PC-9 (cell line): ENCODE measurements around the gene DNM1. TPM values are rescaled to one million over a fixed set of nuclear protein-coding genes. Genes with fewer than 3 reads are reported as not detected.

Experiments used
- BruUV-seq: library from RNA; stranded (reverse); fragments of 400-500 nt; replicated peaks from 2 replicates; lab custom pipeline; 2021; lab: Mats Ljungman, UMichigan
- CTCF ChIA-PET: fragments of 300-600 bp; sonication (Branson Sonifier 250); formaldehyde crosslinking; loops from one replicate; lab custom pipeline; 2022; ENCODE audit warnings: antibody characterized with exemption; lab: Charles Lee
- POLR2A ChIA-PET: fragments of 300-600 bp; sonication (Branson Sonifier 250); formaldehyde crosslinking; loops from one replicate; lab custom pipeline; 2022; ENCODE audit warnings: antibody characterized with exemption; ENCODE audit not compliant: unreplicated experiment; lab: Charles Lee
- DNase-seq, 2 experiments: peaks; one replicate each; pipeline versions ENCODE4 v3.0.0 to v3.0.0-alpha.2; 2015 to 2022; ENCODE audit warnings: mixed read lengths in 1 of 2
- H2AFZ ChIP-seq: fragments of 200-600 bp; sonication (generic); 2 replicates; pipeline ENCODE4 v1.8.1; 2017; ENCODE audit warnings: antibody characterized with exemption
- H3F3A ChIP-seq: fragments of 200-600 bp; sonication (generic); 2 replicates; pipeline ENCODE4 v1.8.1; 2017; ENCODE audit warnings: antibody characterized with exemption, mild to moderate bottlenecking, low read depth; ENCODE audit not compliant: insufficient read depth
- H3K27ac ChIP-seq: fragments of 200-600 bp; sonication (generic); 2 replicates; pipeline ENCODE4 v1.6.1; 2016; ENCODE audit warnings: mixed run types
- H3K27me3 ChIP-seq: fragments of 200-600 bp; sonication (generic); 2 replicates; pipeline ENCODE4 v1.6.1; 2016; ENCODE audit warnings: low read depth, mixed run types; ENCODE audit not compliant: insufficient read depth
- H3K36me3 ChIP-seq: fragments of 200-600 bp; sonication (generic); 2 replicates; pipeline ENCODE4 v1.6.1; 2016; ENCODE audit warnings: low read depth, mixed run types
- H3K4me1 ChIP-seq: fragments of 200-600 bp; sonication (generic); replicated peaks from 2 replicates; pipeline ENCODE4 v1.6.1; 2016; ENCODE audit warnings: mixed run types; ENCODE audit not compliant: insufficient read depth
- H3K4me2 ChIP-seq: fragments of 200-600 bp; sonication (generic); 2 replicates; pipeline ENCODE4 v1.6.1; 2017; ENCODE audit warnings: mixed run types
- H3K4me3 ChIP-seq: fragments of 200-600 bp; sonication (generic); 2 replicates; pipeline ENCODE4 v1.6.1; 2016; ENCODE audit warnings: mixed run types
- H3K79me2 ChIP-seq: fragments of 200-600 bp; sonication (generic); 2 replicates; pipeline ENCODE4 v1.6.1; 2017; ENCODE audit warnings: low read depth, mixed run types
- H3K9me2 ChIP-seq: fragments of 200-600 bp; sonication (generic); 2 replicates; pipeline ENCODE4 v1.8.1; 2017; ENCODE audit warnings: mild to moderate bottlenecking; ENCODE audit not compliant: insufficient read depth
- H3K9me3 ChIP-seq: fragments of 200-600 bp; sonication (generic); 2 replicates; pipeline ENCODE4 v1.8.1; 2016; ENCODE audit warnings: low read depth; ENCODE audit not compliant: insufficient read depth
- H4K20me1 ChIP-seq: fragments of 200-600 bp; sonication (generic); 2 replicates; pipeline ENCODE4 v1.8.1; 2017; ENCODE audit not compliant: insufficient read depth
- CTCF ChIP-seq: fragments of 200-600 bp; sonication (generic); conservative IDR thresholded peaks from 2 replicates; pipeline ENCODE4 v1.6.1; 2017; ENCODE audit warnings: mixed run types, antibody characterized with exemption, mild to moderate bottlenecking, moderate library complexity
- EZH2 ChIP-seq: fragments of 200-600 bp; sonication (generic); IDR thresholded peaks from 2 replicates; pipeline ENCODE4 v1.8.0; 2017; ENCODE audit warnings: antibody characterized with exemption, low read depth
- intact Hi-C: fragments of 100-400 bp; cut with micrococcal nuclease; formaldehyde crosslinking; loops from one replicate; pipeline ENCODE4 v1.10.0; 2022; ENCODE audit not compliant: unreplicated experiment
- total RNA-seq: library from RNA; stranded (reverse); gene quantifications from 2 replicates; pipeline ENCODE4 v1.2.3, GENCODE V29; 2021

Gene DNM1
- total RNA-seq, 1 experiment from 2014 or later, result 134 TPM

- no peaks in the 10 kb centered on the region for H3K9me2 ChIP-seq
- no peak overlapping the region for H3K4me3 ChIP-seq
- no peak overlapping the region for H3K4me2 ChIP-seq
- no TSS peak for BruUV-seq
- CTCF ChIA-PET, result no interaction called here
- POLR2A ChIA-PET, result interaction anchor here (0.7 kb wide), 1 partner anchor 18 kb away, joined by 5 read pairs; the partner anchor contains the start of genes GOLGA2 and SWI5
- no peak for DNase-seq
- H3K4me1 ChIP-seq, result no peaks in the 10 kb centered on the region
- no peak for TF ChIP-seq EZH2
- no peaks in the 10 kb centered on the region for H3K27me3 ChIP-seq
- H3F3A ChIP-seq, result peaks cover 18% of the 10 kb centered on the region; the same call in 1 of the 2 replicates
- intact Hi-C loops, result no loop called here
- H4K20me1 ChIP-seq, result 0 out of 2 replicates have a peak, but pooled peaks cover under 1% of the 10 kb centered on the region
- 0 out of 2 replicates have a peak, but pooled peaks cover 4% of the 10 kb centered on the region for H3K36me3 ChIP-seq
- H2AFZ ChIP-seq, result no peak overlapping the region
- H3K27ac ChIP-seq, result no peak overlapping the region
- no peaks in the 10 kb centered on the region for H3K79me2 ChIP-seq
- no peaks in the 10 kb centered on the region for H3K9me3 ChIP-seq
Observed at GRCh38 chr9:128257907-128258306, 54.7 kb downstream of the DNM1 start.

GRCh38 chr9:128258326-128258725 lies 55.1 kb downstream of the DNM1 start:
- no peak for DNase-seq
- Histone ChIP-seq H3K79me2 (no peaks in the 10 kb centered on the region), H2AFZ (no peak overlapping the region), H3K4me2 (no peak overlapping the region), H3K9me2 (no peaks in the 10 kb centered on the region), H3K27me3 (no peaks in the 10 kb centered on the region), H3K4me1 (no peaks in the 10 kb centered on the region), H4K20me1 (peaks cover 4% of the 10 kb centered on the region; the same call in 1 of the 2 replicates), H3K9me3 (no peaks in the 10 kb centered on the region), H3K36me3 (0 out of 2 replicates have a peak, but pooled peaks cover 4% of the 10 kb centered on the region), H3K4me3 (no peak overlapping the region), H3K27ac (no peak overlapping the region), H3F3A (peaks cover 18% of the 10 kb centered on the region; the same call in 1 of the 2 replicates)
- no TSS peak for BruUV-seq
- intact Hi-C loops, result no loop called here
- no peak for TF ChIP-seq CTCF
- no peak for TF ChIP-seq EZH2
- ChIA-PET POLR2A (interaction anchor here (0.7 kb wide), 1 partner anchor 18 kb away, joined by 5 read pairs; the partner anchor contains the start of genes GOLGA2 and SWI5), CTCF (no interaction called here)

- H2AFZ ChIP-seq, result no peak overlapping the region
- no peaks in the 10 kb centered on the region for H3K9me2 ChIP-seq
- H3K27ac ChIP-seq, result no peak overlapping the region
- H3K36me3 ChIP-seq, result 0 out of 2 replicates have a peak, but pooled peaks cover 4% of the 10 kb centered on the region
- ChIA-PET POLR2A (no interaction called here), CTCF (no interaction called here)
- H3F3A ChIP-seq, result peaks cover 18% of the 10 kb centered on the region; the same call in 1 of the 2 replicates
- H3K4me1 ChIP-seq, result no peaks in the 10 kb centered on the region
- no peaks in the 10 kb centered on the region for H3K27me3 ChIP-seq
- no TSS peak for BruUV-seq
- H4K20me1 ChIP-seq, result peaks cover 4% of the 10 kb centered on the region; the same call in 1 of the 2 replicates
- H3K4me3 ChIP-seq, result no peak overlapping the region
- DNase-seq, result no peak
- H3K79me2 ChIP-seq, result no peaks in the 10 kb centered on the region
- no peak overlapping the region for H3K4me2 ChIP-seq
- H3K9me3 ChIP-seq, result no peaks in the 10 kb centered on the region
- intact Hi-C loops, result no loop called here
- TF ChIP-seq EZH2, result no peak
- TF ChIP-seq CTCF, result no peak
Observed at GRCh38 chr9:128259156-128259555, 56.0 kb downstream of the DNM1 start.
